Ishikawa (cell line): ENCODE data around the gene RBM44.

Experiments used
- CEBPB ChIP-seq: IDR thresholded peaks from 2 replicates; pipeline ENCODE4 v1.6.1; 2012
- EGR1 ChIP-seq: IDR thresholded peaks from 2 replicates; pipeline ENCODE4 v1.6.1; 2012
- EP300 ChIP-seq: IDR thresholded peaks from 2 replicates; pipeline ENCODE4 v1.6.1; 2012; ENCODE audit warnings: borderline replicate concordance
- TAF1 ChIP-seq: IDR thresholded peaks from 2 replicates; pipeline ENCODE4 v1.6.1; 2012; ENCODE audit warnings: low read depth, mild to moderate bottlenecking
- TEAD4 ChIP-seq: IDR thresholded peaks from 2 replicates; pipeline ENCODE4 v1.6.1; 2012
- YY1 ChIP-seq: IDR thresholded peaks from 2 replicates; pipeline ENCODE4 v1.6.1; 2012; ENCODE audit warnings: low read depth
- TF ChIP-seq, protein P1 (sequence below): IDR thresholded peaks from 2 replicates; pipeline ENCODE4 v1.6.1; 2012; ENCODE audit warnings: low read depth, mild to moderate bottlenecking

DNA sequence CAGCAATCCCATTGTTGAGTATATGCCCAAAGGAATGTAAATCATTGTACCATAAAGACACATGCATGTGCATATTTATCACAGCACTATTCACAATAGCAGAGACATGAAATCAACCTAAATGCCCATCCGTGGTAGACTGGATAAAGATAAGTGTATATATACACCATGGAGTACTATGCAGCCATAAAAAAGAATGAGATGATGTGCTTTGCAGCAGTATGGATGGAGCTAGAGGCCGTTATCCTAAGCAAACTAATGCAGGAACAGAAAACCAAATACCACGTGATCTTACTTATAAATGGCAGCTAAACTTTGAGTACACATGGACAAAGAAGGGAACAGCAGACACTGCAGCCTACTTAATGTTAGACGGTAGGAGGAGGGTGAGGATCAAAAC, 42.5 kb downstream of the RBM44 start:
- TF ChIP-seq CEBPB: no peak
- TF ChIP-seq, protein P1, sequence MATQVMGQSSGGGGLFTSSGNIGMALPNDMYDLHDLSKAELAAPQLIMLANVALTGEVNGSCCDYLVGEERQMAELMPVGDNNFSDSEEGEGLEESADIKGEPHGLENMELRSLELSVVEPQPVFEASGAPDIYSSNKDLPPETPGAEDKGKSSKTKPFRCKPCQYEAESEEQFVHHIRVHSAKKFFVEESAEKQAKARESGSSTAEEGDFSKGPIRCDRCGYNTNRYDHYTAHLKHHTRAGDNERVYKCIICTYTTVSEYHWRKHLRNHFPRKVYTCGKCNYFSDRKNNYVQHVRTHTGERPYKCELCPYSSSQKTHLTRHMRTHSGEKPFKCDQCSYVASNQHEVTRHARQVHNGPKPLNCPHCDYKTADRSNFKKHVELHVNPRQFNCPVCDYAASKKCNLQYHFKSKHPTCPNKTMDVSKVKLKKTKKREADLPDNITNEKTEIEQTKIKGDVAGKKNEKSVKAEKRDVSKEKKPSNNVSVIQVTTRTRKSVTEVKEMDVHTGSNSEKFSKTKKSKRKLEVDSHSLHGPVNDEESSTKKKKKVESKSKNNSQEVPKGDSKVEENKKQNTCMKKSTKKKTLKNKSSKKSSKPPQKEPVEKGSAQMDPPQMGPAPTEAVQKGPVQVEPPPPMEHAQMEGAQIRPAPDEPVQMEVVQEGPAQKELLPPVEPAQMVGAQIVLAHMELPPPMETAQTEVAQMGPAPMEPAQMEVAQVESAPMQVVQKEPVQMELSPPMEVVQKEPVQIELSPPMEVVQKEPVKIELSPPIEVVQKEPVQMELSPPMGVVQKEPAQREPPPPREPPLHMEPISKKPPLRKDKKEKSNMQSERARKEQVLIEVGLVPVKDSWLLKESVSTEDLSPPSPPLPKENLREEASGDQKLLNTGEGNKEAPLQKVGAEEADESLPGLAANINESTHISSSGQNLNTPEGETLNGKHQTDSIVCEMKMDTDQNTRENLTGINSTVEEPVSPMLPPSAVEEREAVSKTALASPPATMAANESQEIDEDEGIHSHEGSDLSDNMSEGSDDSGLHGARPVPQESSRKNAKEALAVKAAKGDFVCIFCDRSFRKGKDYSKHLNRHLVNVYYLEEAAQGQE: no peak
- no peak for TF ChIP-seq TAF1
- TF ChIP-seq EGR1: no peak
- TF ChIP-seq EP300: no peak
- no peak for TF ChIP-seq YY1
- TF ChIP-seq TEAD4: no peak
